Muscle layer of duodenum (tissue), 2 donors: Measurements from ENCODE around the gene PHACTR1.
"Not testable (repeated sequence)": the region's sequence is repeated elsewhere in the genome, so short reads cannot be mapped to it uniquely, and the experiment has no call there.

Experiments
- H3K27ac ChIP-seq: one replicate; pipeline ENCODE4 v1.7.0; 2013; ENCODE audit warnings: mild to moderate bottlenecking, low read length
- H3K27me3 ChIP-seq: one replicate; pipeline ENCODE4 v1.7.0; 2013; ENCODE audit warnings: low read depth, mild to moderate bottlenecking, control low read depth, low read length
- H3K36me3 ChIP-seq, 2 donors: one replicate each; pipeline ENCODE4 v1.7.0; 2013; ENCODE audit warnings: low read length in 2 of 2, control low read depth in 1 of 2, mild to moderate bottlenecking in 1 of 2; ENCODE audit not compliant: insufficient read depth in 2 of 2, control insufficient read depth in 1 of 2
- H3K4me1 ChIP-seq, 2 donors: one replicate each; pipeline ENCODE4 v1.7.0; 2013; ENCODE audit warnings: low read length in 2 of 2, mild to moderate bottlenecking in 2 of 2, control low read depth in 1 of 2, moderate library complexity in 1 of 2; ENCODE audit not compliant: insufficient read depth in 2 of 2, control insufficient read depth in 1 of 2
- H3K4me3 ChIP-seq, 2 donors: one replicate each; pipeline ENCODE4 v1.7.0; 2013; ENCODE audit warnings: low read length in 2 of 2, low read depth in 1 of 2, mild to moderate bottlenecking in 1 of 2
- H3K9me3 ChIP-seq, 2 donors: one replicate each; pipeline ENCODE4 v1.7.0; 2013; ENCODE audit warnings: low read length in 2 of 2, control low read depth in 1 of 2, mild to moderate bottlenecking in 1 of 2; ENCODE audit not compliant: control insufficient read depth in 1 of 2
- donor health status: healthy.

Gene PHACTR1

DNA sequence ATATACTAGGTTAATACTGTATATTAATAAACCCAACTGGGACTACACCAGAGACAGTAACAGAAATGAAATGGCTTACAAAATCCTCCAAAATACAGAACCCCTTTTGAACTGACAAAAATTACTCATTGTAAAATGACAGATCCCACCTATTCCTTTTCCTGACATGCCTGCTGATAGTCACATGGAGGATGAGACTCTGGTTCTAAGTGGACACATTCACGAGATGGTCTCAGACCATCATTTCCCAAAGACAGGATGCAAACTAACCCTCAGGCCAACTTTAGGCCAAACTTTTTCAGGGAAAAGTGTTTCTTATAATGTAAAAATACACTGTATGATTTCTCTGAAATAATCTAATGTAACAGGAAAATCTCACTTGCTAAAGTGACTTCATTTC is 589.2 kb downstream of the PHACTR1 start:
- H3K27me3 ChIP-seq = no peaks in the 10 kb centered on the region
- peaks cover 21 to 31% of the 10 kb centered on the region in 2 donors for H3K36me3 ChIP-seq
- peaks cover 6 to 25% of the 10 kb centered on the region in 2 donors for H3K4me1 ChIP-seq
- H3K27ac ChIP-seq = no peak overlapping the region
- no peak overlapping the region for H3K4me3 ChIP-seq
- no peaks in the 10 kb centered on the region for H3K9me3 ChIP-seq

GRCh38 chr6:13307508-13307995 is 591.0 kb downstream of the PHACTR1 start:
- peaks cover 16 to 33% of the 10 kb centered on the region in 2 donors for H3K36me3 ChIP-seq
- H3K4me3 ChIP-seq = no peak overlapping the region
- no peaks in the 10 kb centered on the region for H3K9me3 ChIP-seq
- no peaks in the 10 kb centered on the region for H3K27me3 ChIP-seq
- H3K4me1 ChIP-seq = peaks cover under 1 to 18% of the 10 kb centered on the region in 2 donors
- H3K27ac ChIP-seq = no peak overlapping the region

DNA sequence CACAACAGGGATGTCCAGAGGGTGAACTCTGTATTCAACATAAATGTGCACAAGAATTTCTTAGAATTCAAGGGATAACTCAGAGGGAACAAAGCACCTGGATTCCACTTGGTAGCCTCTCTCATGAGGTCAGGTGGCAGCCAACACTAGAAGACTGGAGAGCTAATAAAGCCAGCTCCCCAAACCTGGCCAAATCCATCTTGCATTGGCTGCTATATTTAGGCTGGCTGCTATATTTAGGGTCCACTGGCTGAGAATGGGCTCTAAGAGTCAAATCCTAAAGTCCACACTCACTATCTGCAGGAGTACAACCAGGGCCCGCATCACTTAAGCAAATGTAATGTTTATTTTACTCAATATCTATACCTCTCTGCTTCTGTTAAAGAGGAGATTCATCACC is 591.8 kb downstream of the PHACTR1 start:
- no peak overlapping the region for H3K27ac ChIP-seq
- H3K4me3 ChIP-seq = no peak overlapping the region
- no peaks in the 10 kb centered on the region for H3K9me3 ChIP-seq
- no peaks in the 10 kb centered on the region for H3K27me3 ChIP-seq
- peaks cover 0 to 11% of the 10 kb centered on the region in 2 donors for H3K4me1 ChIP-seq
- H3K36me3 ChIP-seq = peaks cover 16 to 33% of the 10 kb centered on the region in 2 donors

- Histone ChIP-seq H3K9me3 (no peaks in the 10 kb centered on the region), H3K4me1 (no peaks in the 10 kb centered on the region), H3K36me3 (peaks cover 30 to 34% of the 10 kb centered on the region in 2 donors), H3K27me3 (no peaks in the 10 kb centered on the region), H3K4me3 (no peak overlapping the region), H3K27ac (no peak overlapping the region)
Measured at GRCh38 chr6:13311155-13311554, 594.6 kb downstream of the PHACTR1 start.

DNA sequence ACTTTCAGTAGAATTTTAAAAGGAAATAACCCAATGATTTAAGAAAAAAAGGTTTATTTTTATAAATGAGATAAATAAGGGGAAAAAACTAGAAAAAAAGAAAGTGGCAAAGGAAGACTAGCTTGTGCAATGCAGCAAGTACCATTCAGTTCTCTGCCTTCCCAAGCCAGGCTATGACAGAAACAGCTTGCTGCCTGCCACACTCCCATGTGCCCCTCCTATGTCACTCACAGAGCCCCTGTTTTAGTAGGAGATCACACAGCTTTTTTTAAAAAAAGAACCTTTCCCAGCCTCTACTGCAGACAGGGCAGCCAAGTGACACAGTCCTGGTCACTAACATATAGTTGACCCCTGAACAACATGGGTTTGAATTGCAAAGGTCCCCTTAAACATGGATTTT is 598.2 kb downstream of the PHACTR1 start:
- Histone ChIP-seq H3K36me3 (peaks cover 40 to 57% of the 10 kb centered on the region in 2 donors), H3K27me3 (no peaks in the 10 kb centered on the region), H3K9me3 (no peaks in the 10 kb centered on the region), H3K27ac (no peak overlapping the region), H3K4me1 (no peaks in the 10 kb centered on the region), H3K4me3 (no peak overlapping the region)

GRCh38 chr6:13315896-13316295 is 599.3 kb downstream of the PHACTR1 start:
- Histone ChIP-seq H3K36me3 (peaks cover 48 to 68% of the 10 kb centered on the region in 2 donors), H3K4me1 (no peaks in the 10 kb centered on the region)

GRCh38 chr6:13318821-13319220 is 602.3 kb downstream of the PHACTR1 start:
- no peaks in the 10 kb centered on the region for H3K9me3 ChIP-seq
- peaks cover 46 to 80% of the 10 kb centered on the region in 2 donors for H3K36me3 ChIP-seq
- H3K4me3 ChIP-seq = no peak overlapping the region
- no peak overlapping the region for H3K27ac ChIP-seq
- no peaks in the 10 kb centered on the region for H3K4me1 ChIP-seq
- no peaks in the 10 kb centered on the region for H3K27me3 ChIP-seq

More at GRCh38 chr6:13315896-13316295, 599.3 kb downstream of the PHACTR1 start:
- Histone ChIP-seq H3K27me3 (no peaks in the 10 kb centered on the region), H3K27ac (no peak overlapping the region), H3K9me3 (no peaks in the 10 kb centered on the region), H3K4me3 (no peak overlapping the region)

DNA sequence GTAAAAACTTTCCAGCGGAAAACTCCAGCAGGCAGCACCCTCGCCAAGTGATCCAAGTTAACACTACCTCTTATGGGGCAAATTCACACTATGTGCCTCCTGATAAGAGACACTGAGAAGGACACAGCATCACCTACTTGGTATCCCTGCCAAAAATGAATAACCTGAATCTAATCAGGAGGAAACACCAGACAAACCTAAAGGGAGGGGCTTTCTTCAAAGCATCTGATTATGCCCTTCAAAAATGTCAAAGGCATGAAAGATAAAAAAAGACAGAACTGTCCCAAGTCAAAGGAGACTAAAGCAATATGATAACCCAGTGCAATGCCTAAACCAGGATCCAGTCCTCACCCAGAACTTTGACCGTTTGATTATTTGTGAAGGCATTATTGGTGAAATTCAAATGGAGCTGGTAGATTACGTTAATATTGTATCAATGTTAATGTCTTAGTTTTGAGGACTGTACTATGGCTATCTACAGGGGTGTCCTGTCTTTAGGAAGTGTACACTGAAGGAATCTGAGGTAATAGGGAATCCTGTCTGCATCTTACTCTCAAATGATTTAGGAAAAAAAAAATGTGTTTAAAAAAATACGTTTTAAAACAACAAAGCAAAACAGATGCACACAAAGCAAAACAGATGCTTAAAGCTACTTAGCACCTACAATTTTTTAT is 603.5 kb downstream of the PHACTR1 start:
- Histone ChIP-seq H3K27ac (no peak overlapping the region), H3K36me3 (peaks cover 48 to 86% of the 10 kb centered on the region in 2 donors), H3K4me3 (no peak overlapping the region), H3K9me3 (no peaks in the 10 kb centered on the region), H3K4me1 (no peaks in the 10 kb centered on the region), H3K27me3 (no peaks in the 10 kb centered on the region)

GRCh38 chr6:13326031-13326586 is 609.5 kb downstream of the PHACTR1 start:
- not testable (repeated sequence) for H3K27ac ChIP-seq, H3K9me3 ChIP-seq, H3K4me3 ChIP-seq, H3K27me3 ChIP-seq
- Histone ChIP-seq H3K4me1 (peaks cover 0 to 12% of the 10 kb centered on the region in 2 donors), H3K36me3 (peaks cover 8 to 36% of the 10 kb centered on the region in 2 donors)

DNA sequence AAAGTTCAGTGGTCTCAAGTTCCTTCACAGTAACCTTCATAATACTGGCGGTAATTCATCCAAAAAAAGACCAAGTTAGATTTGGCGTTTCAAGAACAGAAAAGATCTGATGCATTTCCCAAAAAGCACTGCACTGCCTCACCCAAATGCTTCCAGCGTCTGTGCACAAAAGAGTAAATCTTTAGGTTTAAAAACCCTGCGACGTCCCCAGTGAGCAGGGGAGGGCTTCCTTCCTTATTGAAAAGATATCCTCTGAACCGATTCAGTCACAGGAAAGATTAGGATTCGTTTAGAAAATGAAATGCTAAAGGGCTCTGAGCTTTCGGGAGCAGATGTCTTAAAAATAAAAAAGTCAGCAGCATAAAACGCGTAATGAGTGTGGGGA is 611.1 kb downstream of the PHACTR1 start:
- Histone ChIP-seq H3K27ac (peak overlapping the region; percentile 91), H3K36me3 (peaks cover 3 to 20% of the 10 kb centered on the region in 2 donors), H3K9me3 (no peaks in the 10 kb centered on the region), H3K4me3 (peak overlapping the region; percentile 88 to 90), H3K27me3 (no peaks in the 10 kb centered on the region), H3K4me1 (peaks cover 0 to 12% of the 10 kb centered on the region in 2 donors)

DNA sequence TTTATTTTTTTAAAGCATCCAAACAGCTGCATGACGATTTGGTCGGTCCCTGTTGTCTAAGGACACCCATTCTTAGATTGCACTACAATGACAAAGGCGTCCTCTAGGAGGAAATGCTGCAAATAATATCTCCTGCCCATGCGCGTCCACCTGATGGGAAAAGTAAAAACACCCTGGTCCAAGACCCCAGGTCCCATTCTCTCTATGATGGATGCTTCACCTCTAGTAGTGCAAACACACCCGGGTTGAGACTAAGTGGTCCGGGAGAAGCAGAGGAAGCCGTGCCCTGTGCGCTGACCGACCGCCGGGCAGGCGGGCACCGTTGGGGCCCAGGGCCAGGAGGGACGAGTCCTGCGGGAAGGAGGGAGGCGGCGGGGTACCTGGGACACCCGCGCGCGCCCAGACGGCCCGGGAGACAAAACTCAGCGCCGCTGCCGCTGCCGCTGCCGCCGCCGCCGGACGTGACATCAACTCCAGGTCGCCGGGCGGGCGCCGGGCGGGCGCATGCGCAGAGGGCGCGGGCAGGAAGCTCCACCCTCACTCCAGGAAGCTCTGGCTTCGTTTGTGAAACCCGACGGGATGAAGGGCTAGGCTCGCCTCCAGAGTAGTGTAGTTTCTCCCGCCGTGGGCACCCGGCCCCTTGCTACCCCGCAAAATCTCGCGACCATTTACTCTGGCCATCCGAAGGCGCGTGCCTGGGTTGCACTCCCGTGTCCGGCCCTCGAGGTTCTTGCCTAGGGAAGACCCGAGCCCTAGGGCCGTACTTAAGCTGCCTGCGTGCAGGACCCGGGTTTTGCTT is 611.7 kb downstream of the PHACTR1 start, which contains the start of gene TBC1D7:
Gene TBC1D7 (minus strand): TSS at position 462 of the 799 bp plus-strand sequence. CDS start 1,639 bp downstream, outside the sequence.
- H3K4me1 ChIP-seq = peaks cover 0 to 12% of the 10 kb centered on the region in 2 donors
- H3K4me3 ChIP-seq = peak within 1 kb of the TSS; percentile 88 to 90
- peaks cover 3 to 19% of the 10 kb centered on the region in 2 donors for H3K36me3 ChIP-seq
- no peaks in the 10 kb centered on the region for H3K9me3 ChIP-seq
- no peaks in the 10 kb centered on the region for H3K27me3 ChIP-seq
- H3K27ac ChIP-seq = peak within 1 kb of the TSS; percentile 93
